ENCODE measurements around the gene ELAVL3.

ELAVL3 gene

GRCh38 chr19:11480715-11481533, at the start of gene ELAVL3:
Gene ELAVL3, minus strand, starts transcription at chr19:11481046. Its CDS starts 438 bp downstream, at chr19:11480608.
- DNase-seq = no peak

GRCh38 chr19:11530432-11530831, 49.6 kb upstream of the ELAVL3 start:
- DNase-seq = peak; percentile 82

GRCh38 chr19:11528551-11529341, 47.9 kb upstream of the ELAVL3 start, which contains the start of gene ECSIT:
Gene ECSIT, minus strand, starts transcription at chr19:11529134. Its CDS starts 9,964 bp downstream, at chr19:11519170.
- peak; percentile 97 for DNase-seq

- DNase-seq = no peak
Measured at GRCh38 chr19:11519138-11519537, 38.3 kb upstream of the ELAVL3 start.

GRCh38 chr19:11513946-11514345, 33.1 kb upstream of the ELAVL3 start:
- DNase-seq = no peak

- no peak for DNase-seq
Measured at GRCh38 chr19:11510444-11510843, 29.6 kb upstream of the ELAVL3 start.

GRCh38 chr19:11507370-11508078, 26.7 kb upstream of the ELAVL3 start:
- no peak for DNase-seq

- DNase-seq = no peak
Measured at GRCh38 chr19:11506967-11507366, 26.1 kb upstream of the ELAVL3 start.

- DNase-seq = no peak
Measured at GRCh38 chr19:11506101-11506555, 25.3 kb upstream of the ELAVL3 start.

GRCh38 chr19:11505504-11506100, 24.8 kb upstream of the ELAVL3 start, which contains the start of gene ZNF653:
Gene ZNF653, minus strand, starts transcription at chr19:11505839. Its CDS starts 53 bp downstream, at chr19:11505786.
- DNase-seq = peak; percentile 90

GRCh38 chr19:11505032-11505503, 24.2 kb upstream of the ELAVL3 start:
- peak; percentile 93 for DNase-seq

GRCh38 chr19:11504502-11505031, 23.7 kb upstream of the ELAVL3 start:
- no peak for DNase-seq

- no peak for DNase-seq
Measured at GRCh38 chr19:11499890-11500420, 19.1 kb upstream of the ELAVL3 start.

GRCh38 chr19:11499220-11499726, 18.4 kb upstream of the ELAVL3 start:
- DNase-seq = no peak

- no peak for DNase-seq
Measured at GRCh38 chr19:11496391-11497163, 15.7 kb upstream of the ELAVL3 start.

- DNase-seq = no peak
Measured at GRCh38 chr19:11495885-11496284, 15.0 kb upstream of the ELAVL3 start.

- no peak for DNase-seq
Measured at GRCh38 chr19:11495481-11495880, 14.6 kb upstream of the ELAVL3 start.

- DNase-seq = no peak
Measured at GRCh38 chr19:11494634-11495285, 13.9 kb upstream of the ELAVL3 start.

- DNase-seq = no peak
Measured at GRCh38 chr19:11489378-11489777, 8.5 kb upstream of the ELAVL3 start.
